HG03469 (cell line): ENCODE results near the gene SYNDIG1.
"Not testable (repeated sequence)": the region's sequence is repeated elsewhere in the genome, so short reads cannot be mapped to it uniquely, and the experiment has no call there.

Experiments
- ATAC-seq: cut with Tn5 transposase; IDR thresholded peaks from one replicate; pipeline ENCODE4 v1.9.1; 2021; ENCODE audit warnings: mild to moderate bottlenecking, moderate library complexity, moderate number of reproducible peaks; ENCODE audit not compliant: unreplicated experiment

Gene SYNDIG1

GRCh38 chr20:24491041-24491756, 21.8 kb downstream of the SYNDIG1 start:
- ATAC-seq, result no peak

- ATAC-seq, result no peak
Observed at GRCh38 chr20:24492031-24492607, 22.7 kb downstream of the SYNDIG1 start.

- ATAC-seq, result no peak
Observed at GRCh38 chr20:24492698-24493097, 23.3 kb downstream of the SYNDIG1 start.

GRCh38 chr20:24493181-24493580, 23.8 kb downstream of the SYNDIG1 start:
- no peak for ATAC-seq

GRCh38 chr20:24493661-24494459, 24.4 kb downstream of the SYNDIG1 start:
- ATAC-seq, result no peak

GRCh38 chr20:24494460-24494920, 25.1 kb downstream of the SYNDIG1 start:
- ATAC-seq, result no peak

- ATAC-seq, result no peak
Observed at GRCh38 chr20:24495266-24495665, 25.8 kb downstream of the SYNDIG1 start.

GRCh38 chr20:24497851-24498250, 28.4 kb downstream of the SYNDIG1 start:
- no peak for ATAC-seq

GRCh38 chr20:24498641-24499040, 29.2 kb downstream of the SYNDIG1 start:
- ATAC-seq, result no peak

GRCh38 chr20:24499472-24499871, 30.0 kb downstream of the SYNDIG1 start:
- ATAC-seq, result no peak

- ATAC-seq, result no peak
Observed at GRCh38 chr20:24501764-24502556, 32.5 kb downstream of the SYNDIG1 start.

- no peak for ATAC-seq
Observed at GRCh38 chr20:24502661-24503060, 33.2 kb downstream of the SYNDIG1 start.

- no peak for ATAC-seq
Observed at GRCh38 chr20:24503352-24503931, 34.0 kb downstream of the SYNDIG1 start.

GRCh38 chr20:24504331-24505285, 35.2 kb downstream of the SYNDIG1 start:
- ATAC-seq, result no peak

- ATAC-seq, result no peak
Observed at GRCh38 chr20:24506146-24506545, 36.7 kb downstream of the SYNDIG1 start.

- no peak for ATAC-seq
Observed at GRCh38 chr20:24506696-24507095, 37.3 kb downstream of the SYNDIG1 start.

- ATAC-seq, result no peak
Observed at GRCh38 chr20:24507182-24507853, 37.9 kb downstream of the SYNDIG1 start.

GRCh38 chr20:24512441-24512840, 43.0 kb downstream of the SYNDIG1 start:
- not testable (repeated sequence) for ATAC-seq

GRCh38 chr20:24518515-24518914, 49.1 kb downstream of the SYNDIG1 start:
- ATAC-seq, result no peak
